ENCODE data around the gene NTM. TPM values are rescaled to one million over a fixed set of nuclear protein-coding genes. Genes with fewer than 3 reads are reported as not detected.

The NTM gene
- total RNA-seq, 1 donor from 2014 or later: 2.9 TPM

GRCh38 chr11:131460931-131461330, 90.5 kb downstream of the NTM start:
- no peak for DNase-seq (ENCODE audit: low spot score)

- no peak for DNase-seq (ENCODE audit: low spot score)
Observed at GRCh38 chr11:131462622-131463021, 92.2 kb downstream of the NTM start.

DNA sequence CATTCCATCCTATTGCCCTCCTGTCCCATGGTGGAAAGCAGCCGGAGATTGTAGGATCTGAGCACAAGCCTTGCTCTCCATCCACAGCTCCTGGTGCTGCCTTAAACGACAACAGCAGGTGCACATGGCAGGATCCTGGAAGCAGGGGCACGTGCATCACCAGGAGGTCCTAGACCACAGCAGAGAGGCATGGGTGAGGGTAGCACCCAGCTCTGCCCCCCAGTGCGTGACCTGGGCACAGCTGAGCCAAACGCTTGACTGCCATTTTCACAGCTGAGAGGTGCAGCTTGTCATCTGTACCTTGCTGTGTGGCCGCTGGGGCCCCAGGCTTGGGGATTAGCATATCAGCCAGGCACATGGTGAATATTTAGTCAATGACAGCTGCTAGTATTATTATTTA, 92.7 kb downstream of the NTM start:
- DNase-seq (ENCODE audit: low spot score): no peak

- DNase-seq (ENCODE audit: low spot score): no peak
Observed at GRCh38 chr11:131463649-131464425, 93.4 kb downstream of the NTM start.

GRCh38 chr11:131464461-131464860, 94.0 kb downstream of the NTM start:
- DNase-seq (ENCODE audit: low spot score): no peak

GRCh38 chr11:131465039-131465438, 94.6 kb downstream of the NTM start:
- DNase-seq (ENCODE audit: low spot score): no peak

DNA sequence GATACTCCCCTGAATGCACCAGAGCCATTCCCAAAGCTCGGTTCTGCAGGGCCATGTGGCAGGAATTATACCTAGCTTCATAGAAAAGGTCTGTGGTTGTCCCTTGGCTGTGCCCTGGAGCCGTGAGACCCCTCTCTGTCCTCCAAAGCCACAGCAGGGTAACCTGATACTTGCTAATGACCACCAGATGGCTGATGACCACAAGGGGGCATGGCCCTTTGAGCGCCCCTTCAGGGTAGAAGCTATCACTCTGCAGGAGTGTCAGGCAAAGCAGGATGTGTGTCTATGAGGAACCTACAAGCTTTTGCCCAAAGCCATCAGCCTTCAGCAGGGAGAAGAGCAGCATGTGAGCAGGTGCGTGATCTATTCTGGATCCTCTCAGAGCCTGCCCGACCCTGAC, 95.3 kb downstream of the NTM start:
- DNase-seq (ENCODE audit: low spot score): no peak

DNA sequence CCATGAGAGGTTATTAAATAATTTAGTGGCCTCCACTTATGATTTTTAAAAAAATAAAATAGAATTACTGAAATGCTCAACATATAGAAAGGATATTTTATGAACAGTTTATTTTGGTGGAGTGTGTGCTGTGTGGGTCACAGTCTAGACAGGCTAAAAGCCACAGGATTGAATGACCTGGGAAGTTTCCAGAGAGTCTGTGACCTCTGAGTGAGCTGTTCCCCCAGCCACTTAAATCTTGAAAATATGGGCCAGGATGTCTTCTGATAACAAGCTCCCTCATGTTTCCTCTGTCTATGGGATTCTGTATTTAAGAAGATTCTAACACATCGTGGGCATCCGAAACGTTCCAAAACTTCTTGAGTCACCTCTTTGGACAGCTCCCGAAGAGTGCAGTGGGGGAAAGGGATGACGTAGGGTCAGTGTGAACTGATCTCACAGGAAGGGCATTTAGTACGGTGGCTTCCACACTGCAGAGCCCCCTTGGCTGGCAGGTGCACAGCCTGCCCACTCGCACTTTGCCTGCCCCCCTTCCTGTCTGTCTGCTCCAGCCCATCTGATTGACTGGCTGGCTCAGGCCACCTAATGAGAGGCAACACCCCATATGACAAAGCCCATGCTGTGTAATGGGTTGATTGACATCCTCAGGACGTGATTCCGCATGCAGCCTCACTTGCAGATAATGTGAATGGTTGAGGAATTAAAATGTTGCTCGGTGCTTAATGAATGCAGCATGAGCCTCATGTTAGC, 97.4 kb downstream of the NTM start:
- DNase-seq (ENCODE audit: low spot score): no peak

DNA sequence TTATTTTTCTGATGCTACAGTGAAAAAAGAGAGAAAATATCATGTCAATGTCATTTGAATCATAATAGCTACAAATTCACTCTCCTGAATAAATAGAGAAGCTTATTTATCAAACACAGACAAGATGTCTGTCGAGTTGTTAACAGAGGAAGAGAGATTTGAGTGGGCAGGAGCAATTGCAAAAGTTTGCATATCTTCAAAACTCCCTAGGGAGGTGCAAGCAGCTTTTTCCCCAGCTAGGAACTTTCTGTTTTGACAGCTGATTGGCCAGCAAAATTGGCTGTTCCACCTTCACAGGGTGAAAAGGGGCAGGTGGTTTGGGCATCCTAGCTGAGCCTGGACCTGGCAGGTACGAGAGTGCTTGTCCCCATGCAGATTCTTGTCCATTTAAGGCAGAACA, 98.2 kb downstream of the NTM start:
- DNase-seq (ENCODE audit: low spot score): no peak

GRCh38 chr11:131470216-131470925, 100.0 kb downstream of the NTM start:
- DNase-seq (ENCODE audit: low spot score): no peak

DNA sequence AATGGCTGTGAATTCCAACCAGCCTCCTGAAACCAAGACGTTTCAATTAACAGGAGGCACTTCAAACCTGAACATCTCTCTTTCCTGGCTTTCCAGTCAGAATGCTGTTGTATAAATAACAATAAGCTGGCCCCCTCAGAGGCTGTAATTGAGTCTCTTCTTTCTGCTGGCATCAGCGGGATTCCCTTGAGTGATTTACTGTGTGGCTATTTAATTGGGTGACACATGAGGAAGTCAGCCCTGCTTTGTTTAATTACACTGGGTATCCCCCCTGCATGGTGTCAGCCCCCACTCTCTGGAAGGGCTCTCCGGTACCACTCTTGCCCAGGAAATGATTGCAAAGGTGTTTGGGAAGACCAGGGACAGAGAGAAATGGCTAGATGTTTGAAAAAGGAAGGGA, 101.6 kb downstream of the NTM start:
- no peak for DNase-seq (ENCODE audit: low spot score)

DNA sequence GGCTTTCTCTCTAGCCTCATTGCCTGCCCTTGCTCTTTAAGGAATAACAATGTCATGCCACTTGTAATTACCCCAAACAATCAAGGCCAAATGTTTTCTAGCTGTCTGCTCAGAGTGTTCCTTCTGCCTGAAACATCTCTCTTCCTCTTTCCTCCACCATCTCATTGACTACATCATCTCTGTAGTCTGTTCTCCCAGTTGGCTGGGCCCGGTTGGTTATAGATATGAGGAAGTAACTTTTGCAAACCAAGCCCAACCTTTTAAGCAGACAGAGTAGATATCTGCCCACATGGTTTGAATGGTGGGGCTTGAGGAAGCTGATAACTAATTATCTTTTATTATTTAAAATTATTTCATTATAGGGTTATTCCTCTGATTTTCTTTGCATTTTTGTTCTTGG, 104.5 kb downstream of the NTM start:
- DNase-seq (ENCODE audit: low spot score): no peak

DNA sequence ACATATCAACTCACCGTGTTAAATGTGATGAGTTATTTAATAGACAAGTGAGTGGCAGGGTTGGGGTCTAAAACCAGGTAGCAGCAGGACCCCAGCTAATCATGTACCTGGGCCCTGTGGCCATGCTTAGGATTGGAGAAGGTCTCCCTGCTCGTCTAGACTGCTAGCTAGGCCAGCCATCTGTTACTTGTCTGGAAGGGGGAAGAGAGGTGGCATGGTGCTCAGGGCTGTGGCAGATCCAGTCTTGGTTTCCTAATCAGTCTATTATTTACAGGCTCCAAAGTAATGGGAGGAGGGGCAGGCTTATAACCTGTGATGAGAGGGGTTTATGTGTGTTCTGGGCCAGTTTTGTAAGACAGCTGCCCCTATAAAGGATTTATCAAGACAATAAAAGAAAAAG, 105.9 kb downstream of the NTM start:
- DNase-seq (ENCODE audit: low spot score): no peak

GRCh38 chr11:131478341-131478740, 107.9 kb downstream of the NTM start:
- DNase-seq (ENCODE audit: low spot score): no peak

DNA sequence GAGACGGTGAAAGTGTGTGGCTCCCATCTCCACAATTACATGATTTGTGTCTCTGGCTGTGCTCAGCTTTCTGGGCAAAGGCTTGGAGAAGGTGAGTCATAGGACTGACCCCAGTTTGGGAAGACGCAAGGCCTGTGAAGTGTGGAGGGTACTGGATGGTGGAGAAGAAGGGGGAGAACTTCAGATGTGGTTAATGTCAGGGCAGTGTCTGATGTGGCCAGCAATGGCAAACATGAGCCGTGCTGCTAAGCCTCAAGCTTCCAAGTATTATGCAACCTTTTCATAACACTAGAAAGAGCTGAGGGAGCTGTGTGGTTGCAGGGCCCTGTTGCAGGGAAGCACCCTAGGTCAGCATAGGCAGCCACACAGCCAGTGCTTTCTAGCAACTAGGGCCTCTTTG, 110.9 kb downstream of the NTM start:
- no peak for DNase-seq (ENCODE audit: low spot score)

- DNase-seq (ENCODE audit: low spot score): no peak
Observed at GRCh38 chr11:131481971-131482370, 111.6 kb downstream of the NTM start.

- DNase-seq (ENCODE audit: low spot score): no peak
Observed at GRCh38 chr11:131483453-131483852, 113.0 kb downstream of the NTM start.

DNA sequence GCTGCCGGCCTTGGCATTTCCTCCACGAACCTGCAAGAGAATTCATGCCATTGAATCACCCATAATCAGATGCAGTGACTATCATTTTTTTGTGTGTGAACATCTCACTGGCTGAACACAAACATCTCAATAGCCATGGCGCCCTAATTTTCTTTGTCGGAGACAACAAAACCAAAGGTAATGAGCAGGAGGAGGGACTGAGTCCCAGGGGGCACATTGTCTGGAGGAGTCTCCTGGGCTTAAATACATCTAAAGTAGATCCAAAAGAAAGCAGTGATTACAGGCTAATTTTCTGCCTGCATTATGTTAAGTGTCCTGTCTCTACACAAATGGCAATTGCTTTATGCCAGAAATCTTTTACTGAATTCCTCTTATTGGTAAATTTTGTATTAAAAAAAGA, 113.5 kb downstream of the NTM start:
- DNase-seq (ENCODE audit: low spot score): no peak

DNA sequence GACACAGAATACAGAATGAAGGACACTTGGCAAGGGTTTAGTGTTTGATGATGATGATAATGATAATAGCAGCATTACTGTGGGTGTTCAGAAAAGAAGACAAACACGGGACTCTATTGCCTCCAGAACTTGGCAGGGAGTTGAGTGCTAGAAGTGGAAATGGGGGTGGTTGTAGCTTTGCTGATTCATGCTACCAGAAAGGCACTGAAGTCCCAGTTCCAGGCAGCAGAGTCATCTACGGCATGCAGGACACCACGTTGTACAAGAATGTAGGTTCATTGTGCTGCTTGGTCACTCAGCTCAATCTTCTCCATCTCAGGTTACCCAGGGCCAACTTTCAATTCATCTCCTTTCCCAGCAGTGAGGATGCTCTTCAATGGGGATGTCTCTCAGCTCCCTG, 115.7 kb downstream of the NTM start:
- no peak for DNase-seq (ENCODE audit: low spot score)

DNA sequence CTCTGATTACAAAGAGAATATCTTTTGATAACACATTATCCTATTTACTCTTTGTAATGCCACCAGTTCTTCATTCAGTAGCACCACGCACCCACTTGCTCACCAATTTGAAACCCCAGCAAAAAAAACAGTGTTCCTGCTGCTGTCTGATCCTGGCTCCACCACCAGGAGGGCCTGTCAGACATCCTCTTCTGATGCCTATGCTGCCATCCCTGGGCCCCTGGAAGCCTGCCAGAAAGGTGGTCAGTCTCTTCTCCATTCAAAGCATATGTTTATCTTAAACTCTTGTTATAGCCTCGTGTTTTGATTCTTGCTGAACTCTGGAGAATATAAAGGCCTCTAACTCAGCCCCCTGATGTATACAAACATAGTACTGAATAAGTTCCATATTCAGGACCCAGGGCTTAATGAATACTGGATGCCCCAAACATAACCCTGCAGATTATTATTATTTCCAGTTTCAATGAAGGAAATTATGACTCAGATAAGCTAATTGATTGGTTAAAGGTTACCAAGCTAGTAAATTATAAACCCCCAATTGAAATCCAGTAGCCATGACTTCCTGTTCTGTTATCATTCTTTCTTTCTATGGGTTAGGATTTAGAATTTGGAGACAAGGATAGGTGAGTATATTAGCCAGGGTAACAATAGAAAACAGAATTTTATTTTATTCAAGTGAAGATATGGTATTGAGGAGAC, 116.7 kb downstream of the NTM start:
- DNase-seq (ENCODE audit: low spot score): no peak

GRCh38 chr11:131488238-131488637, 117.8 kb downstream of the NTM start:
- DNase-seq (ENCODE audit: low spot score): no peak

- no peak for DNase-seq (ENCODE audit: low spot score)
Observed at GRCh38 chr11:131491503-131491902, 121.1 kb downstream of the NTM start.

Measured in mesenteric fat pad (tissue), 1 donor.